Osteoblast (primary cell): ENCODE measurements around the gene RCSD1. TPM values are rescaled to one million over a fixed set of nuclear protein-coding genes. Genes with fewer than 3 reads are reported as not detected.
A peak's percentile ranks its signal among the peaks of the same experiment; 100 is the strongest.

ENCODE experiments used
- DNase-seq: peaks from one replicate; pipeline ENCODE4 v3.0.0; 2011; ENCODE audit warnings: low spot score, mixed read lengths; ENCODE audit not compliant: insufficient read length; ENCODE audit errors: missing footprints
- H2AFZ ChIP-seq: 2 replicates; pipeline ENCODE4 v1.6.0; 2011; ENCODE audit warnings: mild to moderate bottlenecking, low read length
- H3K27ac ChIP-seq: 2 replicates; pipeline ENCODE4 v1.5.1; 2011; ENCODE audit warnings: mild to moderate bottlenecking, low read depth, low read length, moderate library complexity
- H3K27me3 ChIP-seq: 2 replicates; pipeline ENCODE4 v1.6.0; 2012; ENCODE audit warnings: mild to moderate bottlenecking, control low read depth, inconsistent platforms, low read length, moderate library complexity; ENCODE audit not compliant: insufficient read depth
- H3K36me3 ChIP-seq: 2 replicates; pipeline ENCODE4 v1.5.1; 2011; ENCODE audit warnings: mild to moderate bottlenecking, low read length, control low read depth, moderate library complexity; ENCODE audit not compliant: insufficient read depth
- H3K4me1 ChIP-seq: 2 replicates; pipeline ENCODE4 v1.5.1; 2011; ENCODE audit warnings: mild to moderate bottlenecking, low read length, control low read depth, moderate library complexity; ENCODE audit not compliant: insufficient read depth
- H3K4me2 ChIP-seq: 2 replicates; pipeline ENCODE4 v1.6.0; 2011; ENCODE audit warnings: mild to moderate bottlenecking, low read length; ENCODE audit not compliant: insufficient read depth
- H3K4me3 ChIP-seq: fragments of 200-600 bp; sonication (generic); 3 replicates; pipeline ENCODE4 v1.5.1; 2012; ENCODE audit warnings: mild to moderate bottlenecking, low read length, inconsistent platforms; ENCODE audit not compliant: insufficient read depth
- H3K79me2 ChIP-seq: 2 replicates; pipeline ENCODE4 v1.6.0; 2012; ENCODE audit warnings: mild to moderate bottlenecking, low read length, control low read depth, inconsistent platforms; ENCODE audit not compliant: insufficient read depth
- H3K9me3 ChIP-seq: 2 replicates; pipeline ENCODE4 v1.5.1; 2011; ENCODE audit warnings: low read depth, low read length, control low read depth
- H4K20me1 ChIP-seq: 2 replicates; pipeline ENCODE4 v1.6.0; 2012; ENCODE audit warnings: mild to moderate bottlenecking, low read length, control low read depth; ENCODE audit not compliant: insufficient read depth
- CTCF ChIP-seq: IDR thresholded peaks from 2 replicates; pipeline ENCODE4 v1.5.1; 2011; ENCODE audit warnings: mild to moderate bottlenecking, low read depth, low read length, moderate library complexity; ENCODE audit errors: extremely low read depth
- total RNA-seq: library from RNA; depleted of rRNA; stranded (reverse); fragments of >200 nt; gene quantifications from 2 replicates; pipeline ENCODE4 v1.2.3, GENCODE V29; 2012

The RCSD1 gene
- total RNA-seq, 1 donor = under 0.01 TPM

- Histone ChIP-seq H4K20me1 (no peaks in the 10 kb centered on the region), H3K4me3 (no peak overlapping the region), H3K27me3 (no peaks in the 10 kb centered on the region), H3K36me3 (no peaks in the 10 kb centered on the region), H2AFZ (no peak overlapping the region), H3K4me2 (no peak overlapping the region), H3K79me2 (no peaks in the 10 kb centered on the region), H3K27ac (no peak overlapping the region), H3K4me1 (peaks cover 13% of the 10 kb centered on the region), H3K9me3 (no peaks in the 10 kb centered on the region)
- no peak for TF ChIP-seq CTCF
- DNase-seq = no peak
Measured at GRCh38 chr1:167685844-167686243, 55.8 kb downstream of the RCSD1 start.

- no peaks in the 10 kb centered on the region for H4K20me1 ChIP-seq
- TF ChIP-seq CTCF = peak; percentile 95
- H3K4me3 ChIP-seq = no peak overlapping the region
- H3K27ac ChIP-seq = no peak overlapping the region
- H3K9me3 ChIP-seq = no peaks in the 10 kb centered on the region
- DNase-seq = peak; percentile 77
- peaks cover 13% of the 10 kb centered on the region for H3K4me1 ChIP-seq
- H3K36me3 ChIP-seq = no peaks in the 10 kb centered on the region
- no peak overlapping the region for H3K4me2 ChIP-seq
- peaks cover 12% of the 10 kb centered on the region for H3K27me3 ChIP-seq
- H2AFZ ChIP-seq = no peak overlapping the region
- no peaks in the 10 kb centered on the region for H3K79me2 ChIP-seq
Measured at GRCh38 chr1:167687919-167688519, 58.0 kb downstream of the RCSD1 start.

- H3K4me2 ChIP-seq = no peak overlapping the region
- peaks cover 12% of the 10 kb centered on the region for H3K27me3 ChIP-seq
- no peaks in the 10 kb centered on the region for H3K9me3 ChIP-seq
- H3K4me3 ChIP-seq = no peak overlapping the region
- no peak overlapping the region for H3K27ac ChIP-seq
- no peak for DNase-seq
- no peaks in the 10 kb centered on the region for H3K79me2 ChIP-seq
- H3K4me1 ChIP-seq = peaks cover 13% of the 10 kb centered on the region
- H3K36me3 ChIP-seq = no peaks in the 10 kb centered on the region
- TF ChIP-seq CTCF = no peak
- no peaks in the 10 kb centered on the region for H4K20me1 ChIP-seq
- H2AFZ ChIP-seq = no peak overlapping the region
Measured at GRCh38 chr1:167689567-167689920, 59.5 kb downstream of the RCSD1 start.

GRCh38 chr1:167690053-167690452 lies 60.0 kb downstream of the RCSD1 start:
- Histone ChIP-seq H3K79me2 (no peaks in the 10 kb centered on the region), H3K27ac (no peak overlapping the region)
- TF ChIP-seq CTCF = no peak

More at GRCh38 chr1:167690053-167690452, 60.0 kb downstream of the RCSD1 start:
- DNase-seq = no peak
- Histone ChIP-seq H3K4me1 (peaks cover 13% of the 10 kb centered on the region), H3K4me2 (no peak overlapping the region), H2AFZ (no peak overlapping the region), H3K9me3 (no peaks in the 10 kb centered on the region), H4K20me1 (no peaks in the 10 kb centered on the region), H3K4me3 (no peak overlapping the region), H3K27me3 (peaks cover 12% of the 10 kb centered on the region), H3K36me3 (no peaks in the 10 kb centered on the region)
